Colonic mucosa (tissue), 4 donors: ENCODE results near the gene DHX40. TPM values are rescaled to one million over a fixed set of nuclear protein-coding genes. Genes with fewer than 3 reads are reported as not detected.

Source experiments
- DNase-seq: peaks from one replicate; pipeline ENCODE4 v3.0.0-alpha.2; 2020
- H3K27ac ChIP-seq: fragments of 200-600 bp; one replicate; pipeline ENCODE4 v1.8.0; 2021
- H3K27me3 ChIP-seq: fragments of 200-600 bp; one replicate; pipeline ENCODE4 v1.8.0; 2021
- H3K36me3 ChIP-seq: fragments of 200-600 bp; one replicate; pipeline ENCODE4 v1.8.0; 2021
- H3K4me1 ChIP-seq: fragments of 200-600 bp; one replicate; pipeline ENCODE4 v1.8.0; 2021; ENCODE audit warnings: mild to moderate bottlenecking
- H3K4me3 ChIP-seq: fragments of 200-600 bp; one replicate; pipeline ENCODE4 v1.8.0; 2021
- H3K9ac ChIP-seq, 2 donors: one replicate each; pipeline ENCODE4 v1.7.0; 2013; ENCODE audit warnings: control low read depth in 2 of 2, low read depth in 2 of 2, low read length in 2 of 2
- H3K9me3 ChIP-seq: fragments of 200-600 bp; one replicate; pipeline ENCODE4 v1.8.0; 2021
- intact Hi-C: fragments of 100-400 bp; cut with DNase I; formaldehyde crosslinking; loops from one replicate; pipeline ENCODE4 v1.14.1; 2022
- total RNA-seq, 2 donors: library from RNA; stranded (reverse); fragmentation: NEBNext Ultra II Directional in 1 of 2; extraction: Animal tissue kit (Norgen Biotek cat#: 25700) in 1 of 2; gene quantifications; one replicate each; pipeline ENCODE4 v1.2.1, GENCODE V29; 2021
- TF ChIP-seq, protein P1 (sequence below): fragments of 200-600 bp; IDR thresholded peaks from one replicate; pipeline ENCODE4 v1.8.0; 2022; ENCODE audit warnings: antibody characterized with exemption, mild to moderate bottlenecking
- donor health status: healthy.
- donor health status: DM: no; HTN: no; CAD: no.
- donor health status: DM: no; HTN: no; CAD: no.

DHX40 gene
- total RNA-seq, 2 donors from 2014 or later: 15.2 to 22.7 TPM

DNA sequence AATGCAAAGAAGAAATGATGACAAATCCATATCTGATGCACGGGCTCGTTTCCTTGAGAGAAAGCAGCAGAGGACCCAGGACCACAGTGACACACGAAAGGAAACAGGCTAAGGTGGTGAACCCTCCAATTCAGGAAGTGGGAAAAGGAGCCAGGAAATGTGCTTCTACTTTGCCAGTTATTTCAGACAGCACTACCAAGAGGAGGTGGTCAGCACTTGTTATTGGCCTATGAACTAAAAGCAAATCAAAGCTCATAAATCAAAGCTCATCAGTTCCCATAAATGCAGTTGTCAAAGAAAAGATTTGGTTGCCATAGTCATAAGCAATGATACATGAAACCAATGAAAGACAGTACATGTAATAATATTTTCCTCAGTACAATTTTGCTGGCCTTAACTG is 41.7 kb downstream of the DHX40 start:
- no peak overlapping the region for H3K27ac ChIP-seq
- no peaks in the 10 kb centered on the region for H3K27me3 ChIP-seq
- H3K9me3 ChIP-seq: no peaks in the 10 kb centered on the region
- no peak for DNase-seq
- H3K9ac ChIP-seq: no peak overlapping the region
- H3K4me1 ChIP-seq: no peaks in the 10 kb centered on the region
- H3K4me3 ChIP-seq: no peak overlapping the region
- TF ChIP-seq, protein P1, sequence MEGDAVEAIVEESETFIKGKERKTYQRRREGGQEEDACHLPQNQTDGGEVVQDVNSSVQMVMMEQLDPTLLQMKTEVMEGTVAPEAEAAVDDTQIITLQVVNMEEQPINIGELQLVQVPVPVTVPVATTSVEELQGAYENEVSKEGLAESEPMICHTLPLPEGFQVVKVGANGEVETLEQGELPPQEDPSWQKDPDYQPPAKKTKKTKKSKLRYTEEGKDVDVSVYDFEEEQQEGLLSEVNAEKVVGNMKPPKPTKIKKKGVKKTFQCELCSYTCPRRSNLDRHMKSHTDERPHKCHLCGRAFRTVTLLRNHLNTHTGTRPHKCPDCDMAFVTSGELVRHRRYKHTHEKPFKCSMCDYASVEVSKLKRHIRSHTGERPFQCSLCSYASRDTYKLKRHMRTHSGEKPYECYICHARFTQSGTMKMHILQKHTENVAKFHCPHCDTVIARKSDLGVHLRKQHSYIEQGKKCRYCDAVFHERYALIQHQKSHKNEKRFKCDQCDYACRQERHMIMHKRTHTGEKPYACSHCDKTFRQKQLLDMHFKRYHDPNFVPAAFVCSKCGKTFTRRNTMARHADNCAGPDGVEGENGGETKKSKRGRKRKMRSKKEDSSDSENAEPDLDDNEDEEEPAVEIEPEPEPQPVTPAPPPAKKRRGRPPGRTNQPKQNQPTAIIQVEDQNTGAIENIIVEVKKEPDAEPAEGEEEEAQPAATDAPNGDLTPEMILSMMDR: no peak
- H3K36me3 ChIP-seq: no peaks in the 10 kb centered on the region
- intact Hi-C loops: no loop called here

DNA sequence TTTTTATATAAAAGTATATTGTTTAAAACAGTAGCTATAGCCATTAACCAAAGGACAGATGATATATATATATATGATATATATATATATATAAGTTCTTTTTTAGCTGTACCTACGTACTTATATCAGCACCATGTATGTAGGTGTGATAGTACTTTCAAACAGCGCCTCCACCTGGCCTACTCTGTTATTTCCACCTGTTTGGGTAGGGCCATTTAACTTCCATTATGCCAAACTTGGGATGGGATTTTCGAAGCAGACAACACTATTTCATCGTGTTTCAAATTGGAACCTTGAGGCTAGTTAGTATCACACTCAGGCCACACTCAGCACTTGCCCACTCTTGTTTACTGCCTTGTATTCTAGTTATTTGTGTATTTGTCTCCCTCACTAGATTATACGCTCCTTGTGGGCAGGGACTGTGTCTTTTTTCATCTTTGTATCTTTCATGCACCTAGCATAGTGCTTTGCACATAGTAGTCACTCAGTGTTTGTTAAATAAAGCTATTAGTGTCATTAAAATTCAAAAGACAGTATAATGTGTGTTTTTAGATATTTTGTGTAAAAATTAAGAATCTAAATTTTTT is 42.5 kb downstream of the DHX40 start:
- H3K4me1 ChIP-seq: no peaks in the 10 kb centered on the region
- no peak overlapping the region for H3K4me3 ChIP-seq
- no peaks in the 10 kb centered on the region for H3K36me3 ChIP-seq
- intact Hi-C loops: no loop called here
- peak; percentile 32 for DNase-seq
- H3K9me3 ChIP-seq: no peaks in the 10 kb centered on the region
- H3K27me3 ChIP-seq: no peaks in the 10 kb centered on the region
- no peak overlapping the region for H3K27ac ChIP-seq
- TF ChIP-seq, protein P1: no peak
- H3K9ac ChIP-seq: no peak overlapping the region

DNA sequence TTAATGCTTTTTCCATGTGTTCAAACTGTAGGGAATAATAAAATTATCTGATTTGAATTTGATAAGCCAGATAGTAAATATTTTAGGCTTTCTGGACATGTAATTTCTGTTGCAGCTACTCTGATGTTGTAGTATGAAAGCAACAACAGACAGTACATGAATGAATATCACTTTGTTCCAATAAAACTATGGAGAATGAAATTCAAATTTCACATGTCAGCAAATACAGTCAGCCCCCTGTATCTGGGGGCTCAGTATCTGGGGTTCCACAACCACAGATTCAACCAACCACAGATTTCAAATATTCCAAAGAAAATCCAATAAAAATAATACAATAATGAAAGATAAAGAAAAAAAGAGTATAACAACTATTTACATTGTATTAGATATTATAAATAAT is 46.1 kb downstream of the DHX40 start:
- no peaks in the 10 kb centered on the region for H3K9me3 ChIP-seq
- H3K9ac ChIP-seq: no peak overlapping the region
- DNase-seq: no peak
- TF ChIP-seq, protein P1: no peak
- intact Hi-C loops: no loop called here
- no peaks in the 10 kb centered on the region for H3K27me3 ChIP-seq
- H3K36me3 ChIP-seq: no peaks in the 10 kb centered on the region
- H3K27ac ChIP-seq: no peak overlapping the region
- no peaks in the 10 kb centered on the region for H3K4me1 ChIP-seq
- H3K4me3 ChIP-seq: no peak overlapping the region

DNA sequence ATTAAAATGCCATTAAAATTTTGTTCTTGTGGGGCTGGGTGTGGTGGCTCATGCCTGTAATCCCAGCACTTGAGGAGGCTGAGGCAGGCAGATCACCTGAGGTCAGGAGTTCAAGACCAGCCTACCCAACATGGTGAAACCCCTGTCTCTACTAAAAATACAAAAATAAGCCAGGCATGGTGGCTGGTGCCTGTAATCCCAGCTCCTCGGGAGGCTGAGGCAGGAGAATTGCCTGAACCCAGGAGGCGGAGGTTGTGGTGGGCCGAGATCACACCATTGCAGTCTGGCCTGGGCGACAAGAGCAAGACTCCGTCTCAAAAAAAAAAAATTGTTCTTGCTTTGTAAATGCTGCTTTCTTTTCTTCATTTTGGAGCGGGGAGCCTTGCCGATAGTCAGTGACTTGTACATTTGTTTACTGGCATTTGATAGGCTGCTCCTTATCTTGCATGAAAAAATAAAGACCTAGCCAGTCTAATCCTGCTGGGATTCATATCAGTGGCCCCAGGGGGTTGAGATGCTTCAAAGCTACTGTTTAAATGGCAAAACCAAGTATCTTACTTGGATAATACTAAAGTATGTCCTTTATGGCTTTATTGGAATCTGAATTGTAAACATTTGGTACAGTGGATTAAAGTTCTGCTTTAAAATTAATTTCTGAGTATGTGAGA is 51.0 kb downstream of the DHX40 start:
- Histone ChIP-seq H3K27ac (no peak overlapping the region), H3K4me1 (no peaks in the 10 kb centered on the region), H3K36me3 (no peaks in the 10 kb centered on the region), H3K9me3 (no peaks in the 10 kb centered on the region), H3K9ac (no peak overlapping the region), H3K4me3 (no peak overlapping the region), H3K27me3 (no peaks in the 10 kb centered on the region)
- TF ChIP-seq, protein P1: no peak
- DNase-seq: no peak
- intact Hi-C loops: no loop called here

DNA sequence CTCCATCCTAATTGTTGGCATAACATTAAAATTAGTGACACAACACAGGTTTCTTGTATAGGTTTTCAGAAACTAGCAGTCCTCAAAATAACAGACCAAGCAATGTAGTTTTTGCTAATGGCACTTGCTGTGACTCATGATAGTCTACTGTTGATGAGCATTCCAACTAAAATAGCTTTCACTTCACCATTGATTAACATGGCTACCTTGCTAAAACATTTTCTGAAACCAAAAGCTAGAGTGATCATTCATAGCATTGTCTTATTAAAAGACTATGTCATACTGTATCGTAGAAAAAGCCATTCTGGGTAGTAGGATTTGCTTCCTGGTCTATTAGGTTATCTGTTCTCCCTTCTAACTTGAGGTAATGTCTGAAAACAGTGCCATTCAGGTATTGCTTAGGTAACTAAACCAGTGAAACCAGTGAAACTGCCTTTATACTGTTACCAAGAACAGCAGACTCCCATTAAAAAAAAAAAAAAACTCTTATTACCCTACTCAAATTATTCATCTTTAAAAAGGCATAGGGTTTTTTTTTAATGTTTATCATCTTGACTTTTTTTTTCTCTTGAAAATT is 51.8 kb downstream of the DHX40 start:
- intact Hi-C loops: no loop called here
- no peak overlapping the region for H3K27ac ChIP-seq
- H3K9me3 ChIP-seq: no peaks in the 10 kb centered on the region
- H3K9ac ChIP-seq: no peak overlapping the region
- no peaks in the 10 kb centered on the region for H3K27me3 ChIP-seq
- no peaks in the 10 kb centered on the region for H3K36me3 ChIP-seq
- DNase-seq: no peak
- TF ChIP-seq, protein P1: no peak
- no peaks in the 10 kb centered on the region for H3K4me1 ChIP-seq
- no peak overlapping the region for H3K4me3 ChIP-seq
